Prostate gland (tissue), 2 donors: ENCODE measurements around the gene ACP1.

Experiments used
- CTCF ChIP-seq, 4 experiments: fragments of 200-600 bp in 2 of 4; fragments of 450-650 bp in 2 of 4; sonication (generic) in 2 of 4; IDR thresholded peaks; 1 replicate in 3 of 4; 2 replicates in 1 of 4; pipeline ENCODE4 v1.5.1; 2016 to 2019; ENCODE audit warnings: antibody characterized with exemption in 4 of 4, mild to moderate bottlenecking in 2 of 4, moderate library complexity in 2 of 4
- POLR2A ChIP-seq: fragments of 450-650 bp; IDR thresholded peaks from one replicate; pipeline ENCODE4 v1.6.1; 2016; ENCODE audit warnings: antibody characterized with exemption, mild to moderate bottlenecking

GRCh38 chr2:233030-233429 is 31.7 kb upstream of the ACP1 start:
- TF ChIP-seq POLR2A (no peak), CTCF (IDR thresholded peaks at IDR 0.05) (no peak)
